HCT116 (cell line): ENCODE results near the gene PRPH. TPM values are rescaled to one million over a fixed set of nuclear protein-coding genes. Genes with fewer than 3 reads are reported as not detected.

Source experiments
- ATAC-seq: fragments of 200-7000 bp; cut with Tn5 transposase; 2 replicates; pipeline ENCODE4 v1.9.1; 2020; ENCODE audit warnings: mild to moderate bottlenecking, moderate library complexity
- Bru-seq: library from RNA; stranded (reverse); fragments of 400-500 nt; gene quantifications from one replicate; lab custom pipeline; 2021; lab: Mats Ljungman, UMichigan
- BruChase-seq, 2 experiments: library from RNA; stranded (reverse); fragments of 400-500 nt; gene quantifications; one replicate each; lab custom pipeline; 2021; lab: Mats Ljungman, UMichigan
- BruUV-seq: library from RNA; stranded (reverse); fragments of 400-500 nt; replicated peaks from 2 replicates; lab custom pipeline; 2021; lab: Mats Ljungman, UMichigan
- CTCF ChIA-PET: fragments of 300-600 bp; sonication (Branson Sonifier 250); formaldehyde crosslinking; loops from one replicate; lab custom pipeline; 2021; ENCODE audit warnings: antibody characterized with exemption; lab: Charles Lee
- POLR2A ChIA-PET: fragments of 300-600, 350-600 bp; sonication (Branson Sonifier 250); formaldehyde crosslinking; loops from one replicate; lab custom pipeline; 2021; ENCODE audit warnings: antibody characterized with exemption; lab: Charles Lee
- RAD21 ChIA-PET, 2 experiments: fragments of 300-600 bp; sonication (Branson Sonifier 250); formaldehyde crosslinking; loops; one replicate each; lab custom pipeline; 2023; ENCODE audit warnings: low total read pairs in 2 of 2; ENCODE audit not compliant: uncharacterized antibody in 2 of 2, unreplicated experiment in 2 of 2, low non-redundant PET in 1 of 2; lab: Charles Lee
- DNase-seq: peaks from one replicate; pipeline ENCODE4 v3.0.0-alpha.2; 2010; ENCODE audit warnings: low read depth, low spot score
- H2AFZ ChIP-seq: fragments of 200-600 bp; shearing (Covaris generic), sonication (generic); 2 replicates; pipeline ENCODE4 v1.6.1; 2017; ENCODE audit warnings: low read depth, mixed run types, mixed read lengths, antibody characterized with exemption, low read length; ENCODE audit not compliant: poor library complexity, severe bottlenecking
- H3K27ac ChIP-seq: 2 replicates; pipeline ENCODE4 v1.5.1; 2012; ENCODE audit warnings: low read depth, low read length
- H3K27me3 ChIP-seq: fragments of 200-600 bp; sonication (generic); 2 replicates; pipeline ENCODE4 v1.6.1; 2016; ENCODE audit warnings: mixed run types, low read length, mixed read lengths; ENCODE audit not compliant: insufficient read depth
- H3K36me3 ChIP-seq, 2 experiments: fragments of 200-500 bp in 1 of 2; fragments of 200-600 bp in 1 of 2; sonication (Bioruptor generic) in 1 of 2; sonication (generic) in 1 of 2; 2 replicates each; pipeline versions ENCODE4 v1.5.1 to v1.6.1; 2014 to 2016; ENCODE audit warnings: low read length in 2 of 2, inconsistent platforms in 1 of 2, mixed read lengths in 1 of 2, mixed run types in 1 of 2; ENCODE audit not compliant: insufficient read depth in 2 of 2, control insufficient read depth in 1 of 2
- H3K4me1 ChIP-seq, 2 experiments: fragments of 200-600 bp in 1 of 2; sonication (generic) in 1 of 2; 2 replicates each; pipeline versions ENCODE4 v1.5.1 to v1.6.1; 2012 to 2017; ENCODE audit warnings: low read length in 2 of 2, inconsistent platforms in 1 of 2, mild to moderate bottlenecking in 1 of 2, mixed read lengths in 1 of 2, mixed run types in 1 of 2, moderate library complexity in 1 of 2; ENCODE audit not compliant: insufficient read depth in 2 of 2, control insufficient read depth in 1 of 2
- H3K4me2 ChIP-seq: fragments of 200-600 bp; sonication (generic); 2 replicates; pipeline ENCODE4 v1.6.1; 2017; ENCODE audit warnings: mixed run types, low read length, mixed read lengths
- H3K4me3 ChIP-seq, 2 experiments: fragments of 200-600 bp in 1 of 2; sonication (generic) in 1 of 2; replicated peaks in 1 of 2; 2 replicates each; pipeline ENCODE4 v1.5.1; 2011 to 2016; ENCODE audit warnings: low read length in 2 of 2, control low read depth in 1 of 2, low read depth in 1 of 2, mild to moderate bottlenecking in 1 of 2, mixed read lengths in 1 of 2, mixed run types in 1 of 2
- H3K79me2 ChIP-seq: fragments of 200-600 bp; sonication (generic); 2 replicates; pipeline ENCODE4 v1.6.1; 2017; ENCODE audit warnings: mild to moderate bottlenecking, mixed run types, low read length, moderate library complexity, mixed read lengths; ENCODE audit not compliant: insufficient read depth
- H3K9ac ChIP-seq: fragments of 200-600 bp; sonication (generic); 2 replicates; pipeline ENCODE4 v1.6.1; 2016; ENCODE audit warnings: low read length, mixed read lengths
- H3K9me2 ChIP-seq: fragments of 200-600 bp; sonication (generic), shearing (Covaris generic); 2 replicates; pipeline ENCODE4 v1.6.1; 2017; ENCODE audit warnings: mixed run types, mild to moderate bottlenecking, moderate library complexity; ENCODE audit not compliant: insufficient read depth
- H3K9me3 ChIP-seq, 2 experiments: fragments of 200-500 bp in 1 of 2; fragments of 200-600 bp in 1 of 2; sonication (Bioruptor generic) in 1 of 2; sonication (generic) in 1 of 2; 2 replicates each; pipeline ENCODE4 v1.6.1; 2014 to 2017; ENCODE audit warnings: low read length in 2 of 2, mixed read lengths in 2 of 2, inconsistent platforms in 1 of 2, low read depth in 1 of 2, mild to moderate bottlenecking in 1 of 2, mixed run types in 1 of 2, moderate library complexity in 1 of 2; ENCODE audit not compliant: control insufficient read depth in 1 of 2, insufficient read depth in 1 of 2
- H4K20me1 ChIP-seq: fragments of 200-600 bp; sonication (generic), shearing (Covaris generic); 2 replicates; pipeline ENCODE4 v1.6.1; 2017; ENCODE audit warnings: mixed run types, mild to moderate bottlenecking, moderate library complexity; ENCODE audit not compliant: insufficient read depth
- CEBPB ChIP-seq: IDR thresholded peaks from 2 replicates; pipeline ENCODE4 v1.6.1; 2012; ENCODE audit warnings: low read depth
- EGR1 ChIP-seq: IDR thresholded peaks from 2 replicates; pipeline ENCODE4 v1.6.1; 2012; ENCODE audit warnings: low read depth
- ELF1 ChIP-seq: IDR thresholded peaks from 2 replicates; pipeline ENCODE4 v1.6.1; 2012; ENCODE audit warnings: low read depth, borderline replicate concordance
- EZH2 ChIP-seq: fragments of 200-600 bp; sonication (generic); IDR thresholded peaks from 2 replicates; pipeline ENCODE4 v1.6.1; 2017; ENCODE audit warnings: antibody characterized with exemption, mixed run types
- FOSL1 ChIP-seq: IDR thresholded peaks from 2 replicates; pipeline ENCODE4 v1.6.1; 2012; ENCODE audit warnings: low read depth
- JUND ChIP-seq: IDR thresholded peaks from 2 replicates; pipeline ENCODE4 v1.6.1; 2012
- SIN3A ChIP-seq: IDR thresholded peaks from 2 replicates; pipeline ENCODE4 v1.6.1; 2012; ENCODE audit warnings: low read depth
- SP1 ChIP-seq: IDR thresholded peaks from 2 replicates; pipeline ENCODE4 v1.6.1; 2012; ENCODE audit warnings: low read depth
- TCF7L2 ChIP-seq: IDR thresholded peaks from 2 replicates; pipeline ENCODE4 v1.7.0; 2011; ENCODE audit warnings: borderline replicate concordance, inconsistent platforms; ENCODE audit not compliant: insufficient read depth, insufficient read length; ENCODE audit errors: extremely low read depth
- YY1 ChIP-seq: IDR thresholded peaks from 2 replicates; pipeline ENCODE4 v1.6.1; 2011; ENCODE audit warnings: low read length, low read depth, moderate library complexity, mild to moderate bottlenecking; ENCODE audit not compliant: insufficient replicate concordance; ENCODE audit errors: extremely low read depth
- intact Hi-C: fragments of 100-400 bp; cut with micrococcal nuclease; formaldehyde crosslinking; loops from 2 replicates; pipeline ENCODE4 v1.10.0; 2022
- long read RNA-seq: library from polyadenylated mRNA; unstranded; transcript quantifications from one replicate; pipeline ENCODE4 v2.0.0, GENCODE V29; 2021; ENCODE audit not compliant: unreplicated experiment
- polyA plus RNA-seq: library from polyadenylated mRNA; unstranded; fragments of >200 nt; gene quantifications from 2 replicates; pipeline ENCODE4 v1.2.1, GENCODE V29; 2012; ENCODE audit warnings: missing spikeins
- total RNA-seq: library from RNA; stranded (reverse); gene quantifications from one replicate; pipeline ENCODE4 v1.2.1, GENCODE V29; 2021; ENCODE audit not compliant: unreplicated experiment

The PRPH gene
- total RNA-seq (6.7 TPM), Bru-seq, nascent RNA (percentile 44 among the genes with signal in this experiment), BruChase-seq, experiment 1, labeled RNA remaining after a 6-hour chase (percentile 69 among the genes with signal in this experiment), BruChase-seq, experiment 2, labeled RNA remaining after a 2-hour chase (percentile 49 among the genes with signal in this experiment)
- 13.6 and 17.7 TPM in 2 replicates for polyA plus RNA-seq
- long read RNA-seq, partial matches to known transcripts, result 7 of 7 reads
- long read RNA-seq, other reads (novel, unspliced or antisense), result 0 of 7 reads

DNA sequence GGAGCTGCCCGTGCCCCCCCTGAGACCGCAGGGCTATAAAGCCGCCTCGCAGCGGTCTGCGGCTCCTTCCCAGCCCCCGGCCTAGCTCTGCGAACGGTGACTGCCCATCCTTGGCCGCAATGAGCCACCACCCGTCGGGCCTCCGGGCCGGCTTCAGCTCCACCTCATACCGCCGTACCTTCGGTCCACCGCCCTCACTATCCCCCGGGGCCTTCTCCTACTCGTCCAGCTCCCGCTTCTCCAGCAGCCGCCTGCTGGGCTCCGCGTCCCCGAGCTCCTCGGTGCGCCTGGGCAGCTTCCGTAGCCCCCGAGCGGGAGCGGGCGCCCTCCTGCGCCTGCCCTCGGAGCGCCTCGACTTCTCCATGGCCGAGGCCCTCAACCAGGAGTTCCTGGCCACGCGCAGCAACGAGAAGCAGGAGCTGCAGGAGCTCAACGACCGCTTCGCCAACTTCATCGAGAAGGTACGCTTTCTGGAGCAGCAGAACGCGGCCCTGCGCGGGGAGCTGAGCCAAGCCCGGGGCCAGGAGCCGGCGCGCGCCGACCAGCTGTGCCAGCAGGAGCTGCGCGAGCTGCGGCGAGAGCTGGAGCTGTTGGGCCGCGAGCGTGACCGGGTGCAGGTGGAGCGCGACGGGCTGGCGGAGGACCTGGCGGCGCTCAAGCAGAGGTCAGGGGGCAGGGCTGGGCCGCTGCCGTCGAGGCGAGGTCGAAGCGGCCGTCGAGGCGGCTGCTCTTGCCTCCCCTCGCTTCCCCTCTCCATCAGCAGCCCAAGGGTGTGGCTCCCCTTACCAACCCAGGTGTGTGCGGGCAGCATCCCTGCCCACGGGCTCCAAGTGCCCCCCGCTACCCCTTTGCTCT is at the start of gene PRPH:
PRPH (plus strand) TSS at position 66 of the 855 bp plus-strand sequence; CDS start at position 120, 54 bp downstream.
- no peak within 1 kb of the TSS for H2AFZ ChIP-seq
- RAD21 ChIA-PET, result no interaction called here
- peaks cover 10 to 35% of the 10 kb centered on the region in 2 experiments; a peak in 3 of 4 replicates for H3K4me1 ChIP-seq
- no peaks in the 10 kb centered on the region for H4K20me1 ChIP-seq
- H3K36me3 ChIP-seq, result no peaks in the 10 kb centered on the region
- no peaks in the 10 kb centered on the region for H3K27me3 ChIP-seq
- H3K79me2 ChIP-seq, result no peaks in the 10 kb centered on the region
- H3K4me2 ChIP-seq, result no peak within 1 kb of the TSS
- no peaks in the 10 kb centered on the region for H3K9me3 ChIP-seq
- CTCF ChIA-PET, result interaction anchor here (0.6 to 4.5 kb wide), 5 partner anchors 8 to 163 kb away, joined by 3 to 23 read pairs (median 3); no protein-coding TSS in a partner anchor
- no peak within 1 kb of the TSS for H3K4me3 ChIP-seq
- H3K9me2 ChIP-seq, result no peaks in the 10 kb centered on the region
- POLR2A ChIA-PET, result interaction anchor here (1.6 kb wide), 1 partner anchor 36 kb away, joined by 3 read pairs; no protein-coding TSS in a partner anchor
- BruUV-seq, result no TSS peak
- no peak within 1 kb of the TSS for H3K9ac ChIP-seq
- no peak for TF ChIP-seq FOSL1
- TF ChIP-seq YY1, result no peak
- TF ChIP-seq SIN3A, result no peak
- TF ChIP-seq SP1, result no peak
- TF ChIP-seq TCF7L2, result no peak
- no peak for TF ChIP-seq CEBPB
- no peak for TF ChIP-seq JUND
- TF ChIP-seq ELF1, result no peak
- TF ChIP-seq EZH2, result no peak
- TF ChIP-seq EGR1, result no peak
- intact Hi-C loops, result no loop called here
- ATAC-seq (no peak), DNase-seq (no peak)
- H3K27ac ChIP-seq, result no peak within 1 kb of the TSS; the same call in 1 of the 2 replicates
